Measurements from ENCODE around the gene ADAMTS16.

DNA sequence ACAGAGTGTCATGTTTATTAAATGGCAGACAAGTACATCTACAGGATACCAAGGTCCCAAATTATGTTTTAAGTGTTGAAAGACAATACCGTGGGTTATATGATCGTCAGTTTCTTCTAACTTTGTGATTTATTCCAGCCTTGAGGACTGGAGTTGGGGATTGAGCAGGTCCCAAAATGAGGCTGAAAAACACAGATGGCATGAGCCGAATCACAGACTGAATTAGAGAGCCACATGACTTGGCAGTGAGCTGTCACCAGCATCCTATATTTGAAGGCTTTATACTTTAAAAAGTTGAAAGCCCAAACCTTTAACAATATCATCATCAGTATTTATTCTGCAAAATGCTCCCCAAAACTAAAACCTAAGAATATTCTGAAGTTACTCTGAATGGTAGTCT, 79.4 kb downstream of the ADAMTS16 start:
- TF ChIP-seq FOXK2 (IDR thresholded peaks at IDR 0.05), result no peak
- no peak for TF ChIP-seq ELF4 (IDR thresholded peaks at IDR 0.05)
- TF ChIP-seq TARDBP (IDR thresholded peaks at IDR 0.05), result no peak
- no peak for TF ChIP-seq FOXA1 (IDR thresholded peaks at IDR 0.05)
- TF ChIP-seq FOXM1 (IDR thresholded peaks at IDR 0.05; ENCODE audit: borderline replicate concordance), result no peak
- no peak for TF ChIP-seq SUZ12 (IDR thresholded peaks at IDR 0.05)
- TF ChIP-seq SP1 (IDR thresholded peaks at IDR 0.05), result no peak
- no peak for TF ChIP-seq HDGF (IDR thresholded peaks at IDR 0.05; ENCODE audit: borderline replicate concordance)
- TF ChIP-seq CTBP1 (IDR thresholded peaks at IDR 0.05; ENCODE audit: borderline replicate concordance), result no peak
- no peak for TF ChIP-seq L3MBTL2 (conservative IDR thresholded peaks at IDR 0.05)
- TF ChIP-seq BHLHE40 (IDR thresholded peaks at IDR 0.05; ENCODE audit: borderline replicate concordance), result no peak
